GM18502 (cell line): ENCODE data around the gene SLK.

ENCODE experiments used
- ATAC-seq: cut with Tn5 transposase; IDR thresholded peaks from one replicate; pipeline ENCODE4 v1.9.1; 2021; ENCODE audit warnings: mild to moderate bottlenecking; ENCODE audit not compliant: unreplicated experiment, poor library complexity

SLK gene

DNA sequence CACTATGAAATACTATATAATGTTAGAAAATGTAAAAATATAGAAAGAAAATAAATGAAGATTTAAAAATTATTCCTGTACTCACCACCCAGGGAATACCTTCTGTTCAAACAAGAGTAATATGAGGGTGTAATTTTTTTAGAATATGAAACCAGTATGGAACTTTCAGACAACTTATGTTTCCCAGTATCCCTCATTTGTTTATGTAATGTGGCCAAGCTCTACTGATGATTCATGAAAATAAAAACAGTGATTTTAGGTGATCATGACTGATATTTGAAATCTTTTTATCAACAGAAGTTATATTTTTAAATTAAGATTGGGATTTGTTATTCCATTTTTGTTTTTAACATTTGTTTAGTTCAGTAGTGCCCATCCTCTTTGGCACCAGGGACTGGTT is 18.8 kb downstream of the SLK start:
- ATAC-seq, result no peak

DNA sequence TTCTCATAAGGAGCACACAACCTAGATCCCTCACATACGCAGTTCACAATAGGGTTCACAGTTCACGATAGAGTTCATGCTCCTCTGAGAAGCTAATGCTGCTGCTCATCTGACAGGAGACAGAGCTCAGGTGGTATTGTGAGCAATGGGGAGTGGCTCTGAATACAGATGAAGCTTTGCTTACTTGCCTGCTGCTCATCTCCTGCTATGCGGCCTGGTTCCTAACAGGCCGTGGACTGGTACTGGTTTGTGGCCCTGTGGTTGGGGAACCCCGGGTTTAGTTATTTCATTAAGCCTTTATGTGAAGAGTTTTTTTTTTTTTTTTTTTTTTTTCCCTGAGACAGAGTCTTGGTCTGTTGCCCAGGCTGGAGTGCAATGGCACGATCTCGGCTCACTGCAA is 19.4 kb downstream of the SLK start:
- no peak for ATAC-seq

- no peak for ATAC-seq
Measured at GRCh38 chr10:103990121-103990520, 23.2 kb downstream of the SLK start.

DNA sequence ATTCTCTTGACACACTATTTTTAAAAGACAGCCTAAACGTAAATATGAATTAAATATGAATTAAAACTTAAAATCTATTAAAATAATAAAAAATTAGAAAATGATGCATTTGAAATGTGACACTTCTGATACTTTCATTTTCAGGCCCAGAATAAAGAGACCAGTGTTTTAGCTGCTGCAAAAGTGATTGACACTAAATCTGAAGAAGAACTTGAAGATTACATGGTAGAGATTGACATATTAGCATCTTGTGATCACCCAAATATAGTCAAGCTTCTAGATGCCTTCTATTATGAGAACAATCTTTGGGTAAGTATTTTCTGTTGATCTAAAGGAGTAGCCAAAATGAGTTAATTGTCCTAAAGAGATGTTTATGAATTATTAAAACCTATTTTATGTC is 23.6 kb downstream of the SLK start:
- no peak for ATAC-seq

DNA sequence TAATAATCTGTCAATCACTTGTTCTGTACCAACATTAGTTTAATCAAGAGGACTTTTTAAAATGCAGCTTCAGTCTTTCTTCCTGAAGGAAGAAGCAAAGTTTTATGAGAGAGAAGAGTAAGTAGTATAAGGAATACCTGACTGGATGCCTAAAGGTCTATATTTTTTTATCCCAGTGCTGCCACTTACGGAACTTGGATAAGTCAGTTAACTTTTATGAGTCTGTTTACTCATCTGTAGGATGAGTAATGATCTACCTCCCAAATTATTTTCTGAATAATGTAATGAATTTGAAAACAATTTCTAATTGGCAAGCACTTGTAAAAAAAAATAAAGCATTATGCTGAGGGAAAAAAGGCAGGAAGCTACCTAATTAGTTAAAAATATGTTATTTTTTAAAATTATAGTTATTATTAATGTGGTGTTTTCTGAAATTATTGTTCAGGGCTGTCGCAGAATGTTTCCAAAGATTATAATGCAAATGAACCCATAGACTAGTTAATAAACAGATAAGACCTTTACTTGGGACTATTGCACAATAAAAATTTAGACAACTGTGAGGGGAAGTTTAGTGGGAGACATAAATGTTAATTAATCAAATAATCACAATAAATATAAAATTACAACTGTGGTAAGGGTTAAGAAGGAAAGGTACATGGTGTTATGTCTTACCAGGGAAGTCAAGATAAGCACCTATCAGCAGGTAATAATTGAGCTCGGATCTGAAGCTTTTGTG is 24.6 kb downstream of the SLK start:
- no peak for ATAC-seq

GRCh38 chr10:103995134-103995533 is 28.2 kb downstream of the SLK start:
- ATAC-seq, result no peak

DNA sequence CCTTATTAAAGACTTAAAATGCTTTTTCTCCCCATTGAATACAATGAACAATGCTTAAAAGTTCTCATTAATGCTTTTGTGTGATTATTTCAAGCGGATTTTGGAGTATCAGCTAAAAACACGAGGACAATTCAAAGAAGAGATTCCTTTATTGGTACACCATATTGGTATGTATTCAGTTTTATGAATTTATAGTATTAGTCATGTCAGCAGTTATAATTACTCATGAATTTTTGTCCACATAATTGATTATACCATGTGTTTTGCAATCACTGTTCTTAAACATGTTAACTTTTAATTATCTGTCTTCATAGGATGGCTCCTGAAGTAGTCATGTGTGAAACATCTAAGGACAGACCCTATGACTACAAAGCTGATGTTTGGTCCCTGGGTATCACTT is 31.9 kb downstream of the SLK start:
- ATAC-seq, result no peak

- no peak for ATAC-seq
Measured at GRCh38 chr10:104002911-104003310, 36.0 kb downstream of the SLK start.

DNA sequence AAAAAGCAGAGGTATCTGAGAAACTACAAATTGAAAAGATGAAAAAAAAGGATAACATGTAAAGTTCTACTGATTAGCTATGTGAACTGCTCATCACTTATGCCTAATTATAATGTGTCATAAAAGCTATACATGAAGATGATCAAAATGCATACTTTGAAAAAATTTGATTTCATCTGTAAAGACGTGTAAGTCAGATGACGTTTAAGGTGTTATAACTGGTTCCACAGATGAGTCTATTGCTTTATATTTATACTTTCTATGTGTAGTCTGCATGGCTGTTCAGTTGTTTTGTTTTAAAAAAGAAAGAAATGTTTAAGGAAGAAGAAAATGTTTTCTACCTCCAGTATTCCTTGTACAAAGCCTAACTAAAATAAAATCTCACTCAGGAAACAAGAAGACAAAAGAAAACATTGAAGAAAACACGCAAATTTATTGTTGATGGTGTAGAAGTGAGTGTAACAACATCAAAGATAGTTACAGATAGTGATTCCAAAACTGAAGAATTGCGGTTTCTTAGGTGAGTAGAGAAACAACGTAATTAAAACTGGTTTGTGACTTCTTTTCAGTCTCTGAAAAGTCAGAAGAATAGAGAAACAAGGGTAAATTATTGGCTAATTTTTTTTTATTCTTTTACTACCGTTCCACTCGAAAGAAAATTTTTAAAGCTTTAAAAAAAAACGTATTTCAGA is 38.4 kb downstream of the SLK start:
- ATAC-seq, result no peak

GRCh38 chr10:104011904-104012303 is 45.0 kb downstream of the SLK start:
- ATAC-seq, result no peak

DNA sequence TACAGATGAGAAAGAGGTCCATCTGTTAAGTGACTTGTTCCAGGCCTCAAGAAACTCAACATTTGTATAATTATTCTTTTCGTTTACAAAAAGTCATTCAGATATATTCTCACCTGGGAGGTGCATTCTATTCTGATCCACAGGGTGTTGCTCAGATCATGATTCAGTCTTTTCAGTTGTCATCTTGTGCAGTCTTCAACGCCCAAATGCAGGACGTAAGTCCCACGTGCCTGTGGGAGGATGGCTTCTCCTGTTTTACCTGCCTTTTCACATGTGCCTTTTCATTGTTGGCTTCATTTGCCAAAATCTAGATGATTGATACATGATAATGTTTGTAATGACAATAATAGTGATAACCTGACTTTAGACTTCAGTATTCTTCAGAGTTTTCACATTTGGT is 46.5 kb downstream of the SLK start:
- no peak for ATAC-seq

DNA sequence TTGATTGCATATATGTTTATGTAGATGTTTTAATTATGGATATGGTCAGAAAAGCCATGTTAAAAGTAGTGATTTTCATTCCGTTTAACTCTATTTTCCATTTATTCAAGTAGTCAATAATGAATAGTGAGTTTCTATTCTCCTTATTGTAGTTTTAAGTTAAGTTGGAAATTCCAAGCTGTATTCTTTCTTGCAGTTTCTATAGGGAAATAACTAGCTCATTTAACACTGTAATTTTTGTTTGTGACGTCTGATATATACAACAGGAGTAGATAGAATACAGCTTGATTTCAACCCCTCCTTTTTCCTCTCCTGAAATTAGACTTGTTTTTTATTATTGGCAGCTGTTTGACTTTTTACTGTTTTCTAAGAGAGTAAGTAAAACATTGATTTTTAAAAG is 47.2 kb downstream of the SLK start:
- ATAC-seq, result no peak

GRCh38 chr10:104016661-104017060 is 49.7 kb downstream of the SLK start:
- ATAC-seq, result no peak

DNA sequence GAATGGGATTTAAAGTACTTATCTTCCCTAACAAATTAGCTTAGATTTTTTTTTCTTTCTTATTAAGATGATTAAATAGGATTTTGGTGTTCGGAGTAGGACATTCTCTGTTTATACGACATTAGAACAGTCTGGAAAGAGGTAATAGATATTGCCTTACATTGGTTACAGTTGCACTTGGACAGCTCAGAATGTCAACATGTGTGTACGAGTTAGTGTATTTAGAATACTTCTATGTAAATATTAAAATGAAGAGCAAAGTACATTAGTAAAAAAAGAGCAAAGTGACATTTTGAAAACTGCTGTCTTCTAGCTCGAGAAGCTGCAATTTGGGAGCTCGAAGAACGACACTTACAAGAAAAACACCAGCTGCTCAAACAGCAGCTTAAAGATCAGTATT is 51.5 kb downstream of the SLK start:
- no peak for ATAC-seq

- no peak for ATAC-seq
Measured at GRCh38 chr10:104020020-104020419, 53.1 kb downstream of the SLK start.

DNA sequence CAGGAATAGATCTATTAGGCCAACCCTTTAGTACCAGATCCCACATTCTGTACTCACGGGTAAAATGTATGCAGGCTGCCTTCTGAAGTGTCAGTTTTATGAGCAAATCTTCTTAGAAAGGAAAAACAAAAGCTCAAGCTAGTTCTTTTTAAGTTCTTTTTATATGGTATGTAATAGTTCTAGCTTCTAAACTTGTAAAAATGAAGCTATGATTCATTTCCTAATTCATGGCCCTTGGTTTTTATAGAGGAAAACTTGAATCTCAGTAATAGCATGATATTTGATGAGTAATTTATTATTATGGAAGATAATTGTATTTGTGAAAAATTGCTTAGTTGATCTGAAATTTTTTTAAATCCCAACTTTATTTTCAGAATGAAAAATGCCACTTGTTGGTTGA is 54.3 kb downstream of the SLK start:
- no peak for ATAC-seq

DNA sequence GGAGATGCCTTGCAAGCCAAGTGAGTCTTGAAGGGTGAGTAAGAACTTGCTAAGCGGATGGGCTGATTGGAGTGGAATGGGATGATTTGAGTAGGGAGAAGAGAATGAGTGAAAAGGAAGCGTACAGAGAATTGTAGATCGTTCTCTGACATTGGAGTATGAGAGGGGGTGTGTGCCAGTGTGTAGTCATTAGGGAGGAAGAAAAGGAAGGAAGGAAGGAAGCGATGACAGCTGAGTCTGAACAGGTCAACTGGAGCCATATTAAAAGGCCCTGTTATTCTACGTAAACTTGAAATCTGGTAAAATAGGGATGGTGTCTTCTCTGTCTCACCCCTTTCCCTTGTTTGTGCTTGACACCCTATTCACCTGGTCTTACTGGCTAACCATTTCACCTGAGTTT is 55.1 kb downstream of the SLK start:
- no peak for ATAC-seq

DNA sequence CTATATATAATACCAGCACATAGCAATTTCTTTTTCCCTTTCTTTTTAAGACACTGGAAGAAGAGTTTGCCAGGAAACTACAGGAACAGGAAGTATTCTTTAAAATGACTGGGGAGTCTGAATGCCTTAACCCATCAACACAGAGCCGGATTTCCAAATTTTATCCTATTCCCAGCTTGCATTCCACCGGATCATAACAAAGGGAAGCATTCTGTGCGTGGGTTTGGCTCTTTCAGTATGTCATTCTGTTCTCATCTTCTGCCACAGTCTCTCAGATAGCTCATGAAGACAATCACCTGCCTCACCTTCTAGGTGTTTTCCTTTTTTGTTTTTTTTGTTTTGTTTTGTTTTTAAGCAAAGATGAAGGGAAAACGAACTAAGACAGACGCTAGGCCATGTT is 58.6 kb downstream of the SLK start:
- no peak for ATAC-seq

DNA sequence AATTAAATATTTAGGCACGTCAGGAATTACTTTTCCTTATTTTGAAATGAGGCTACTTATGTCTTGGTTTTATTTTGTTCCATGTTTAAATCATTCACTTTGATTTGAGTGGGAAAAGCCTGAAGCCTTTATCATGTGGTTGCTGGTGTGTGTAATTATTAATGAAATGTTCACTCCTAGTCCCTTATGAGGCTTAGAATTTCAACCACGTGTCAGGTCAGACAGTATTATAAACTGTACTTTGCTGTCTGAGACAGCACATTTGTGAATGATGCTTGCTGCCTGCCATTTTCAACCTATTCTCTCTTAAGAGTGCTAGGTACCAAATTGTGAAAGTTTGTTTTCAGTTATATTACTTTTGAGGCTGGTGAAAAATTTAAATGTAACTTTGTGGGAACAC is 59.8 kb downstream of the SLK start:
- ATAC-seq, result no peak

DNA sequence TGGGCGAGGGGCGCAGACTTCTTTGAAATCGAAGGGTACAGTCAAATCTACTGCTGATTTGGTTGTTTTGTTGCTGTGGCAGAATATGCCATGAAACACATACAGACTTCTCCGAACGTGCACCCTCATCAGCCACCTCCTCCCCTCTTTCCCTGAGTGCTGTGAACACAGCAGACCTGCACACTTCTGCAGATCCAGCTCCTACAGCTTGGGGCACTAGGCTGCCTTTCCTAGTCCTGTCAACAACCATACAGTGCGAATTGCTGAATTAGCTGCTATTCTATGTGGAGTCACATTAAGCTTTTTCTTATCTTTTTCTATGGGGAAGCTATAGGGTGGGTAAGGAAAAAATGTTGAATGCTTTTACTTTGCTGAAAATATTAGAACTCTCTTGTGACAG is 61.2 kb downstream of the SLK start:
- ATAC-seq, result no peak

- no peak for ATAC-seq
Measured at GRCh38 chr10:104028823-104029520, 62.0 kb downstream of the SLK start.

GRCh38 chr10:104029521-104029860 is 62.6 kb downstream of the SLK start:
- no peak for ATAC-seq
